ENCODE results near the gene YEATS4. TPM values are rescaled to one million over a fixed set of nuclear protein-coding genes. Genes with fewer than 3 reads are reported as not detected.

YEATS4 gene
- total RNA-seq, 4 donors from 2014 or later: 8.0 to 58.2 (median 14.1) TPM

DNA sequence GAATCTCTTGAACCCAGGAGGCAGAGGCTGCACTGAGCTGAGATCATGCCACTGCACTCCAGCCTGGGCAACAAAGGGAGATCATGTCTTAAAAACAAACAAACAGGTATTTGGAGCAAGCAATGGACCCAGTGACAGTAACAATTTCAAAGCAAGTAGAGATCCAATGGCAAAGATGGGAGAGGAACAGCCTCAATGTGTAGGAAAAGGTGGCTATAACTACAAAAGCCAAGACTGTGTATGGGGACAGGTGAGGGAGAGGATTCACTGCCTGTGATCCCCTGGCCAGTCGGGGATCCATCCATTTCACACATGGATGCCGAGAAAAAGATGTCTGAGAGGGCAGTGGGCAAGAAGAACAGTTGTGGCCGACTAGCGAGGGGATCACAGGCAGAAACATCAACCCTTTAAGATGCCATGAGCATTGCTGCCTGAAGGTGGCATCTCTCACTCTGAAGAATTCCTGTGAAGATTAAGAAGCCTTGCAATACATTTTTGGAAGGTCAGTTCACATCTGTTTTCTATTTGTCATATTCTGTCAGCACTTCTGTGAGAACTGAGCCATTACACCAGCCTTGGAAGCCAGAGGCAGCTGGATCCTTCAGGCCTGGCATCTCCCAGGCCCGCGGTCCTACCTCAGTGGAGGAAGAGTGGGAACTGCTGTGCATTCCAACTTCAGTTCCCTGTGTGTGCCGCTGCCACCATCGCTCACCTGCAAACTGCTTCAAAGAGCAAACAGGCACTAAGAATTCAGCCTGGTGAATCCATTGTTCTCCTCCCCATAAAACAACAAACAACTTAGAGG lies 56.1 kb downstream of the YEATS4 start:
- intact Hi-C loops (cut with DNase I; ENCODE audit: low total_unique reads): loop anchor here (10.0 kb wide), 1 partner anchor 159 kb away; no protein-coding TSS in a partner anchor
- H3K4me3 ChIP-seq: peak overlapping the region in 1 of 2 donors; percentile 4

DNA sequence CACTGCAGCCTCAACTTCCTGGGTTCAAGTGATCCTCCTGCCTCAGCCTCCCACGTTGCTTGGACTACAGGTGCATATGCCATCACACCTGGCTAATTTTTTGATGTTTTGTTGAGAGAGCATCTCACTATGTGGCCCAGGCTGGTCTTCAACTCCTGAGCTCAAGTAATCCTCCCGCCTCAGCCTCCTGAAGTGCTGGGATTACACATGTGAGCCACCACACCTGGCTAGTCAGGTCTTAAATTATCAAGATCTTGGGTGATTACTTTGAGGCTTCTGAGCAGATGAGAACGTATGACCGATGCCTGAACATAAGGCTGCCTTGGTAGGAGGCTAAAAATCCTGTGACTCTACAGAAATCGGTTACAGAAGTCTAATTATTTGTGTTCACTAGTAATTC lies 57.7 kb downstream of the YEATS4 start:
- no peak for TF ChIP-seq POLR2A (IDR thresholded peaks at IDR 0.05)
- TF ChIP-seq, protein P1, sequence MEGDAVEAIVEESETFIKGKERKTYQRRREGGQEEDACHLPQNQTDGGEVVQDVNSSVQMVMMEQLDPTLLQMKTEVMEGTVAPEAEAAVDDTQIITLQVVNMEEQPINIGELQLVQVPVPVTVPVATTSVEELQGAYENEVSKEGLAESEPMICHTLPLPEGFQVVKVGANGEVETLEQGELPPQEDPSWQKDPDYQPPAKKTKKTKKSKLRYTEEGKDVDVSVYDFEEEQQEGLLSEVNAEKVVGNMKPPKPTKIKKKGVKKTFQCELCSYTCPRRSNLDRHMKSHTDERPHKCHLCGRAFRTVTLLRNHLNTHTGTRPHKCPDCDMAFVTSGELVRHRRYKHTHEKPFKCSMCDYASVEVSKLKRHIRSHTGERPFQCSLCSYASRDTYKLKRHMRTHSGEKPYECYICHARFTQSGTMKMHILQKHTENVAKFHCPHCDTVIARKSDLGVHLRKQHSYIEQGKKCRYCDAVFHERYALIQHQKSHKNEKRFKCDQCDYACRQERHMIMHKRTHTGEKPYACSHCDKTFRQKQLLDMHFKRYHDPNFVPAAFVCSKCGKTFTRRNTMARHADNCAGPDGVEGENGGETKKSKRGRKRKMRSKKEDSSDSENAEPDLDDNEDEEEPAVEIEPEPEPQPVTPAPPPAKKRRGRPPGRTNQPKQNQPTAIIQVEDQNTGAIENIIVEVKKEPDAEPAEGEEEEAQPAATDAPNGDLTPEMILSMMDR (IDR thresholded peaks at IDR 0.05): no peak
- no peak for DNase-seq
- Histone ChIP-seq H3K36me3 (no peaks in the 10 kb centered on the region), H3K4me3 (no peak overlapping the region), H3K9me3 (no peaks in the 10 kb centered on the region), H3K27me3 (no peaks in the 10 kb centered on the region), H3K4me1 (no peaks in the 10 kb centered on the region), H3K27ac (no peak overlapping the region)
- intact Hi-C loops (cut with DNase I; ENCODE audit: low total_unique reads): loop anchor here (10.0 kb wide), 1 partner anchor 158 kb away; no protein-coding TSS in a partner anchor

More for the DNA sequence above, 56.1 kb downstream of the YEATS4 start:
- Histone ChIP-seq H3K4me1 (no peaks in the 10 kb centered on the region), H3K27me3 (no peaks in the 10 kb centered on the region), H3K9me3 (no peaks in the 10 kb centered on the region), H3K36me3 (no peaks in the 10 kb centered on the region), H3K27ac (peak overlapping the region; percentile 38 to 47)
- TF ChIP-seq, protein P1 (IDR thresholded peaks at IDR 0.05): peak; percentile 80 to 85 (median 82)
- TF ChIP-seq POLR2A (IDR thresholded peaks at IDR 0.05): no peak
- DNase-seq: peak; percentile 56 to 65

DNA sequence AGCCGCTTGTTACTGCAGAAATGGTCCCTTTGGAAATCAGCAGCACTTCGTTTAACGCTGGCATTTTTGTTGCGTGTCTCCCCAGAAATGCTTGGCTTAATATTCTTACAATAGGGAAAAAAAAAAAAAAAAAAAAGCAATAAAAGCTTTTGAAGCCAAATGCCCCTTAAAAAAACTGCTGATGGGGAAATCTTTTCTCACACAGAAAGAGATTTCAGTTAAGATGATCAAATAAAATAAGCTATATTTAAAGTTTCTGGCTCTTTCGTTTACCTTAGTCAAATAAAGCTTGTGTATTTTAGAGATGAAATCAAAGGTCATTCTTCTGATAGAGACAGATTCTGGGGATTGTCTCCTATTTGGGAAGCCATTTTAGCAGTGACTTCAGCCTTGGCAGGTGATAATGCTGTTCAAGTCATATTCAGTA lies 58.2 kb downstream of the YEATS4 start:
- TF ChIP-seq, protein P1 (IDR thresholded peaks at IDR 0.05): no peak
- TF ChIP-seq POLR2A (IDR thresholded peaks at IDR 0.05): no peak
- no peaks in the 10 kb centered on the region for H3K27me3 ChIP-seq
- no peak overlapping the region for H3K27ac ChIP-seq
- no peak overlapping the region for H3K4me3 ChIP-seq
- H3K9me3 ChIP-seq: no peaks in the 10 kb centered on the region
- no peaks in the 10 kb centered on the region for H3K4me1 ChIP-seq
- H3K36me3 ChIP-seq: no peaks in the 10 kb centered on the region
- DNase-seq: no peak
- intact Hi-C loops (cut with DNase I; ENCODE audit: low total_unique reads): loop anchor here (10.0 kb wide), 1 partner anchor 157 kb away; no protein-coding TSS in a partner anchor

DNA sequence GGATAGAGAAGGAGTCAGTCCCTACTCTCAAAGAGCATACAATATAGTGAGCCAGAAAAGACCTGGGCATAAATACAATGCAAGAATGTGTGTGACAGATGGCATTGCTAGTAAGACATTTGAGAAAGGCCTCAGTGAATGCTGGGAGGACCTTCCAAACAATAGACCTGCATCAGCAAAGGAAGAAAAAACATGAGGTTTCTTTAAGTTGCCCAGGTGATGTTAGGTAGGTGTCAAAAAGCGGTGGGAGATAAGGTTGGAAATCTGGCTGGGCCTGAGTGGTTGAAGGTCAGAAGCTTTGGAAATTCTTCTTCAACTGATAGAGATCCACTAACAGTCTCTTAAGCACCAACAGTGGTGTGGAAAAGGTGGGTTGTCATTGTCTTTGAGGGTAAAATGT lies 60.2 kb downstream of the YEATS4 start:
- Histone ChIP-seq H3K27ac (no peak overlapping the region), H3K27me3 (no peaks in the 10 kb centered on the region), H3K36me3 (no peaks in the 10 kb centered on the region), H3K4me3 (no peak overlapping the region), H3K9me3 (no peaks in the 10 kb centered on the region), H3K4me1 (no peaks in the 10 kb centered on the region)
- intact Hi-C loops (cut with DNase I; ENCODE audit: low total_unique reads): loop anchor here (10.0 kb wide), 1 partner anchor 155 kb away; no protein-coding TSS in a partner anchor
- no peak for TF ChIP-seq POLR2A (IDR thresholded peaks at IDR 0.05)
- no peak for DNase-seq

DNA sequence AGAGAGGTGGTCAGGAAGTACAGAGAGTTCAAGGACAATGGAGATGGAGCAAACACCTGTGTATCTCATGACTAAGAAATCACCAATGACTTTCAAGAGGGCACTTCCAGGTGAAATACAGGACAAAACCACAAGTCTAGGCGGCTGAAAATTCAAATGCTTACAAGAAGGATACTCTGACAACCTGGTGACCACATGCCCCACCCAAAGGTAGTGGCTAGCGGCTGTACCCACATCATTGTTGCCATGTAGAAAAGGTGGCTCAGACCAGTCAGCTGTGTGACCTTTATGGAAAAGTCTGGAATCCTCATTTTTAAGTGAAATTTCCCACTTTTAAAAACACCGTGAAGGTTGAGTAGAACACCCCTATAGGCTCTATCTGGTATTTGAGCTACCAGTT lies 62.0 kb downstream of the YEATS4 start:
- DNase-seq: no peak
- no peaks in the 10 kb centered on the region for H3K9me3 ChIP-seq
- H3K36me3 ChIP-seq: no peaks in the 10 kb centered on the region
- H3K27ac ChIP-seq: no peak overlapping the region
- no peak overlapping the region for H3K4me3 ChIP-seq
- intact Hi-C loops (cut with DNase I; ENCODE audit: low total_unique reads): no loop called here
- H3K4me1 ChIP-seq: no peaks in the 10 kb centered on the region
- H3K27me3 ChIP-seq: no peaks in the 10 kb centered on the region
- TF ChIP-seq POLR2A (IDR thresholded peaks at IDR 0.05): no peak
- TF ChIP-seq, protein P1 (IDR thresholded peaks at IDR 0.05): no peak

All from uterus (tissue), 4 donors.